Measurements from ENCODE around the gene MLIP.

The MLIP gene

GRCh38 chr6:54096811-54097210 is 14.4 kb upstream of the MLIP start:
- DNase-seq, result no peak

DNA sequence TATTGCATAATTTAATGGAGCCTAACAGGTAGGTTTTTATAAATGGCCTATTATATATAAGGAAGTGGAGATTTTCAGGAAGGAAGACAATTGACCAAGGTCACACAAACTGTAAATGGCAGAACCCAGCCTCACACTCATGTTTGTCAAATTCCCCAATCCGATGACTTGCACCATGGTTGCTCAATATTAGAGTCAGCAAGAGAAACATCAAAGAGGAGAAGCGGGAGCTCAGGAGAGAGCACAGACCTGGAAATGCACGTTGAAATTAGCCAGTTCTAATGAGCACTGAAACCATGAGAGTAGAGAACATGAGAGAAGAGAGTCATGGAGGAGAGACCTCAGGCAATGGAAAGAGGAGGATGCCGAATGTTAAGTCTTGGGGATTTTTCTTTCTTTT is 13.5 kb upstream of the MLIP start:
- no peak for DNase-seq

GRCh38 chr6:54098450-54099044 is 12.7 kb upstream of the MLIP start:
- no peak for DNase-seq

GRCh38 chr6:54099225-54099624 is 12.0 kb upstream of the MLIP start:
- no peak for DNase-seq

DNA sequence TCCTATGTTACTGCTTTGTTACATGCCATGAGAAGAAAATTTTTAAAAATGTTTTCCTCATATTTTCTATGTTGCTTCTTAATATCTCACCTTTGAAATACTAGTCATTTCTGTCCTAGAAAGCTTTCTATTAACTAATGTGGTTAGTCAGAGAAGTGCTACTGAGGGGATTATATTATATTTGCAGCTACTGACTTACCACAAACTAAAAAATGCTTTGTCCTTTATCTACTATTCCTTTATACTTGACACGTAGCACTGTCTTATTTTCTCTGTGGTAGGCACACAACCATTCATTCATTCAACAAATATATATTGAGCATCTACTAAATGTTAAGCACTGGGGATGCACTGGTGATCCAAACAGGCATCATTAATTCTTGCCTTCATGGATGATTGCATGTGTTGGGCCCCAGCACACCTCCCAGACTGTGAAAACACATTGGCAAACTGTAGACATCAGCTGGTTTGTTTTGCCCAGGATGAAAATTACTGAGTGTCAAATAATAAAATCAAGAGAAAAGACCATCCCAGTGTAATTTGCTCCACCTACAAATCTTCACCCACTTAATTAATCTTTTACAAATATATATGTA is 10.7 kb upstream of the MLIP start:
- no peak for DNase-seq

DNA sequence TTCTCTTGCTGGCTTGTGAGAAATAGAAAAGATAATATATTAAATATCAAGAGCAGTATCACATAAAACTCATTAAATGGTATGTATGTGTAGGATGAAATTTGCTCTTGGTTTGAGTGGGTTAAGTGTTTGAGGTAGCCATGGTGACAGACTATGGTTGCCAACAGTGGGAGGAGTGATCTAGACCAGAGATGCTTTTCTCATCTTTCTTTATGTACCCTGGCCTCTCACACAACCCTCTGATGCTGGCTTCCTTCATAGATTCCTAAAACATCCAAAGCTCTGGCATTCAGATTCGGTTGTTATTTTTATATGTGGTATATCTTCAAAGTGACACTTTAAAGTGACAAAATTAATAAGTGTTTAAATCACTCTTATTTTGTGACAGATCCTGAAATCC is 9.0 kb upstream of the MLIP start:
- DNase-seq, result no peak

- DNase-seq, result no peak
Observed at GRCh38 chr6:54103497-54103896, 7.7 kb upstream of the MLIP start.

GRCh38 chr6:54106727-54107126 is 4.5 kb upstream of the MLIP start:
- DNase-seq, result no peak

GRCh38 chr6:54107470-54108090 is 3.7 kb upstream of the MLIP start:
- no peak for DNase-seq

- DNase-seq, result no peak
Observed at GRCh38 chr6:54108271-54108670, 3.0 kb upstream of the MLIP start.

DNA sequence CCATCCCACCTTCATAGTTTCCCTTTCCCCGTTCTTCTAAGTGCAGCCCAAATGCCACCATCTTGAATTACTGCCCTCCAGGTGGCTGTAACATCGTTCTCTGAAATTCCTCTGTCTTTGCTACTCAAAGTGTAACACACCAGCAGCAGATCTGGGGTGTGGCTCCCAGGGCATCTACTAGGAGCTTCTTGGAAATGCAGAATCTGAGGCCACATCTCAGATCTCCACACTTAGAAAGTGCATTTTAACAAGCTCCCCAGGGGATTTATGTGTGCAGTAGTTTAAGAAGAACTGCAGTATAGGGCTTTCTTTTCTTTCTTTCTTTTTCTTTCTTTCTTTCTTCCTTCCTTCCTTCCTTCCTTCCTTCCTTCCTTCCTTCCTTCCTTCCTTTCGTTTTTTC is 1.7 kb upstream of the MLIP start:
- DNase-seq, result no peak

GRCh38 chr6:54112151-54112650 is 958 bp downstream of the MLIP start:
- DNase-seq, result no peak

DNA sequence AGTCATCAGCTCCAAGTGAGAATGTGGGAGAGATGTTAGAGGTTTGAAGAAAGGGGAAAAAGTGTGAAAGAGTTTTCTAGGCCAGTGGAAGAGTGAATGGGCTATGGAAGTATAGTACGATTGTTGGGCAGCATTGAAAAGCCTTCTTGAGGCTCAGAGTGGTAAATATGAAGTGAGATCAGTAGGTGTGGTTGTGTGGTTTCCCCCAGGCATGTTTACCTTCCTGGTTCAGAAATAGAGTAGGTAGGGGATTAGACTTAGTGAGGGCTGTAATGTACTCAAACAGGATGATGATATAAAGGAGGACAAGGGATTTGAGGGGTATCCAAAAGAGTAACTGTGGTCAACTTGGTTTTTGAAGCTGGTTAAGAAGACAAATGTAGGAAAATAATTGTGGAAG is 3.7 kb downstream of the MLIP start:
- no peak for DNase-seq

GRCh38 chr6:54115966-54116365 is 4.7 kb downstream of the MLIP start:
- no peak for DNase-seq

DNA sequence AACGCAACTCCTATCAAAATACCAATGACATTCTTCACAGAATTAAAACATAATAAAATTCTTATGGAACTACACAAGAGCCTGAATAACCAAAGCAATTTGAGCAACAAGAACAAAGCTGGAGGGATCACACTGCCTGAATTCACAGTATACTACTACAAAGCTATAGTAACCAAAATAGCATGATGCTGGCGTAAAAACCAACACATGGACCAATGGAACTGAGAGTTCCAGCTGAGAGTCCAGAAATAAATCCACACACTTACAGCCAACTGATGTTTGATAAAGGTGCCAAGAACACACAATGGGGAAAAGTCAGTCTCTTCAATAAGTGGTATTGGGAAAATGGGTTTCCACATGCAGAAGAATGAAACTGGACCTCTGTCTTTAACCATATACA is 6.9 kb downstream of the MLIP start:
- DNase-seq, result no peak

GRCh38 chr6:54125493-54125892 is 14.2 kb downstream of the MLIP start:
- DNase-seq, result no peak

GRCh38 chr6:54130179-54130578 is 18.9 kb downstream of the MLIP start:
- DNase-seq, result no peak

DNA sequence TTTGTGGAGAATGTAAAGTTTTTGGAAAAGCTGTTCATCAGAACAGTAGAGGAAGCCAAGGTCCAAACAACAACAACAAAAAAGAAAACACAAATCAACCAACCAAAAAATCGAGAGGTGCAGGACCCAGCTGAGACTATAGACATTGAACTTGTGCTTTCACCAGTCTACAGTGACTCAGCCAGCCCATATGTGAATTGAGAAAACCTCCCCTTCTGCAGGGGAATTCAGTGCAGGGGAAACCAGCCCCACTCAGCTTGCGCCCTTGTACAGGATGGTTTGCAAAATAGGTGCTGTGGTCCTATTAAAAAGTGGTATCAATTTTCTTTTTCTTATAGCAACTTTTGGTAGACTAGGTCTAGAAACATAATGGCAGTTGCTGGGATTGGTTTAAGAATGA is 21.3 kb downstream of the MLIP start:
- DNase-seq, result no peak

DNA sequence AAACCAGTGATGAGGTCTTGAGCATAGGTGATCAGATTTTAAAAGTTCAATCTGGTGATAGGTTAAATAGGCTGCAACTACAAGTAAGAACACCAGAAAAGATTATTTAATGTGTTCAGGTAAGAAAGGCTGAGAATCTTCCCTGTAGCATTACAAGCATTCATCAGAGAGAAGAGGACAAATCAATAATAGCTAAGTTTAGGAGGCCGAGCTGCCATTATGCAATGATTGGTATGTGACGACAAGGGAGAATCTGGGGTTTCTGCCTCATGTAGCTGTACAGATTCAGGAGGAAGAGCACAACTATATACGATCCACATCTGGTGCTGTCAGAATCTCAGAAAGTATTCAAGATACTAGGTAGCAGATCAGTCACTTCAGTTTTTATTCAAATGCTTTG is 21.9 kb downstream of the MLIP start:
- DNase-seq, result no peak

DNA sequence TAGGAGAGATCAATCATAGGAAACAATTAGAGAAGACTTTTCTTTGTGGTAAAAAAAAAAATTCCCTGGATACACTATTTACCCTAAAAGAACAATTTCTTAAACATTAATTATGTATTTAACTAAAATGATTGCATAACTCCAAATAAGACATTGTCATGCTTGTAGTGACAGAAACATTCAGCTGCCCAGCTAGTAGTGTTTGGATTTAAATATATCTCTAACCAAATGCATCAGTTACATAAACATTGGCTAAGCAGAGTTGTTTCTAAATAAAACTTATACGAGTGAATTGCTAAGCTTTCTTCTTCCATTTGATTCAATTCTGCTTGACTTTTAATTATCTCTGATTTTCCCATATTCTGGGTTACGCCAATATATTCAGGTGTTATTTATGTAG is 23.7 kb downstream of the MLIP start:
- no peak for DNase-seq

GRCh38 chr6:54135665-54136369 is 24.6 kb downstream of the MLIP start:
- no peak for DNase-seq

GRCh38 chr6:54138795-54139194 is 27.6 kb downstream of the MLIP start:
- DNase-seq, result no peak

DNA sequence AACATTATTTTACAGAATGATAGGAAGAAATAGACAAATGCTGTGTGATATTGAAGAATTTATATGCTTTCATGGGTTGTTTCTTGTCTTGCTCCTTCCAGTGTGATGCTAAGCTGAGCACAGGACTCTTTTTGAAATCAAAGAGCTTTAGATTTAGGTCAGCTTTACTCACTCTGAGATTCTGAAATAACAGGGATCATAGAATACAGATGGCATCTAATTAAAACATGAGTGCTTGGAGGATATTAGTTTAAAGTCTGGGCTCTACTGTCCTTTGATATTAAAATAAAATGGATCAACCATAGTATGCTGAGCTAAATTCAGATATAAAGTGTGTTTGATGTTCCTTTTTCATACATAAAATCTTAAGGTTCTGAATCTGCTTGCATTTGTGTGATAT is 29.6 kb downstream of the MLIP start:
- DNase-seq, result no peak

DNA sequence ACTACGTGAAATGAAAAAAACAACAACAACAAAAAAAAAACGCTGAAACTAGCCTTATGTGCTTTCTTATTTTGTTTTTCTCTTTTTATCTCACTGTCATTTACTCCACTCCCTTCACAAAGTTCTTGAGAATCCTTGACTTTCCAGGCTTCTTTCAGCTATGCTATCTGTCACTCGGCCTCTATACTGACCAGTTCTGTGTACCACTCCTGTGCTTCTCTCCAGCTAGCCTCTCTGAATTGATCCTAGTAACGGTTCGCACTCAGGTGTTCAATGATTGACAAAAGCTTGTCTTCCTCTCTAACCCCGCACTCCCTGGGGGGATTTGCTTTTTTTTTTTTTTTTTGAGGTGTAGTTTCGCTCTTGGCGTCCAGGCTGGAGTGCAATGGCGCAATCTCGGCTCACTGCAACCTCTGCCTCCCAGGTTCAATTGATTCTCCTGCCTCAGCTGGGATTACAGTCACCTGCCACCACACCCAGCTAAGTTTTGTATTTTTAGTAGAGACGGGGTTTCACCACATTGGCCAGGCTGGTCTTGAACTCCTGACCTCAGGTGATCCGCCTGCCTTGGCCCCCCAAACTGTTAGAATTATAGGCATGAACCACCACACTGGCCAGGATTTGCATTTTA is 31.8 kb downstream of the MLIP start:
- DNase-seq, result no peak

All from CD4-positive, alpha-beta T cell treated with Interferon alpha-2 for 1 hour (primary cell).